PFSK-1 (cell line): ENCODE results near the gene RTRAF.

Experiments used
- FOXP2 ChIP-seq: optimal IDR thresholded peaks from 2 replicates; pipeline ENCODE3; 2011; ENCODE audit warnings: borderline replicate concordance, control low read depth, inconsistent platforms; ENCODE audit not compliant: insufficient read depth; ENCODE audit errors: extremely low read length, extremely low read depth
- POLR2AphosphoS5 ChIP-seq: IDR thresholded peaks from 2 replicates; pipeline ENCODE4 v1.6.1; 2012; ENCODE audit warnings: low read depth, mild to moderate bottlenecking, control low read depth, low read length, moderate library complexity
- SIN3A ChIP-seq: IDR thresholded peaks from 2 replicates; pipeline ENCODE4 v1.6.1; 2012; ENCODE audit warnings: mild to moderate bottlenecking, low read length, moderate library complexity, borderline replicate concordance; ENCODE audit not compliant: insufficient read depth
- TAF1 ChIP-seq: IDR thresholded peaks from 2 replicates; pipeline ENCODE4 v1.6.1; 2012; ENCODE audit warnings: low read length, control low read depth, borderline replicate concordance; ENCODE audit not compliant: insufficient read depth
- TF ChIP-seq, protein P1 (sequence below), 2 experiments: IDR thresholded peaks; 2 replicates each; pipeline versions ENCODE4 v1.6.1 to v1.8.0; 2011 to 2012; ENCODE audit warnings: low read depth in 2 of 2, low read length in 2 of 2, control low read depth in 1 of 2, inconsistent platforms in 1 of 2, mild to moderate bottlenecking in 1 of 2, moderate library complexity in 1 of 2; ENCODE audit not compliant: insufficient read depth in 1 of 2

DNA sequence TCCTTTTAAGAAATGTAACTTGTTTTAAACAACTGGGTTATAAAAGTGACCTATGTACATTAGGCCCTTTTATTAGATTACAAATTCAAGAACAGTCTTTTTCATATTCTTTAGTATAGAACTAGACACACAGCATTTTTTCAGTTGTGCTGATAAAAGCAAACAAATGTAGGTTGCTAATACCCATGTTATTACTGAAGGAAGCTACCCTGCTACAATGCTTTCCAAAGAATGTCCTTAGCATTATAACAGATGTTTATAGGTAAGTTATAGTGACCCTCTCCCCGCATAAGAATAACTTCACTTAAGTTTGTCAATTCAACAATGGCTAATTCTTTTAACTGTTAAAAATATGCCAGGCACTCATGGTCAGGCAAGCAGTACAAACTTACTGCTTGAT lies 17.9 kb downstream of the RTRAF start:
- TF ChIP-seq TAF1 (no peak), POLR2AphosphoS5 (no peak), SIN3A (no peak), FOXP2 (no peak)
- TF ChIP-seq, protein P1, sequence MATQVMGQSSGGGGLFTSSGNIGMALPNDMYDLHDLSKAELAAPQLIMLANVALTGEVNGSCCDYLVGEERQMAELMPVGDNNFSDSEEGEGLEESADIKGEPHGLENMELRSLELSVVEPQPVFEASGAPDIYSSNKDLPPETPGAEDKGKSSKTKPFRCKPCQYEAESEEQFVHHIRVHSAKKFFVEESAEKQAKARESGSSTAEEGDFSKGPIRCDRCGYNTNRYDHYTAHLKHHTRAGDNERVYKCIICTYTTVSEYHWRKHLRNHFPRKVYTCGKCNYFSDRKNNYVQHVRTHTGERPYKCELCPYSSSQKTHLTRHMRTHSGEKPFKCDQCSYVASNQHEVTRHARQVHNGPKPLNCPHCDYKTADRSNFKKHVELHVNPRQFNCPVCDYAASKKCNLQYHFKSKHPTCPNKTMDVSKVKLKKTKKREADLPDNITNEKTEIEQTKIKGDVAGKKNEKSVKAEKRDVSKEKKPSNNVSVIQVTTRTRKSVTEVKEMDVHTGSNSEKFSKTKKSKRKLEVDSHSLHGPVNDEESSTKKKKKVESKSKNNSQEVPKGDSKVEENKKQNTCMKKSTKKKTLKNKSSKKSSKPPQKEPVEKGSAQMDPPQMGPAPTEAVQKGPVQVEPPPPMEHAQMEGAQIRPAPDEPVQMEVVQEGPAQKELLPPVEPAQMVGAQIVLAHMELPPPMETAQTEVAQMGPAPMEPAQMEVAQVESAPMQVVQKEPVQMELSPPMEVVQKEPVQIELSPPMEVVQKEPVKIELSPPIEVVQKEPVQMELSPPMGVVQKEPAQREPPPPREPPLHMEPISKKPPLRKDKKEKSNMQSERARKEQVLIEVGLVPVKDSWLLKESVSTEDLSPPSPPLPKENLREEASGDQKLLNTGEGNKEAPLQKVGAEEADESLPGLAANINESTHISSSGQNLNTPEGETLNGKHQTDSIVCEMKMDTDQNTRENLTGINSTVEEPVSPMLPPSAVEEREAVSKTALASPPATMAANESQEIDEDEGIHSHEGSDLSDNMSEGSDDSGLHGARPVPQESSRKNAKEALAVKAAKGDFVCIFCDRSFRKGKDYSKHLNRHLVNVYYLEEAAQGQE (IDR thresholded peaks at IDR 0.05; ENCODE audit: insufficient read depth in 1 of 2, low read depth in 2 of 2, low read length in 2 of 2): no peak
